GM18858 (cell line): ENCODE results near the gene TOP2A.

Source experiments
- ATAC-seq: cut with Tn5 transposase; IDR thresholded peaks from one replicate; pipeline ENCODE4 v1.9.1; 2021; ENCODE audit not compliant: unreplicated experiment

TOP2A gene

DNA sequence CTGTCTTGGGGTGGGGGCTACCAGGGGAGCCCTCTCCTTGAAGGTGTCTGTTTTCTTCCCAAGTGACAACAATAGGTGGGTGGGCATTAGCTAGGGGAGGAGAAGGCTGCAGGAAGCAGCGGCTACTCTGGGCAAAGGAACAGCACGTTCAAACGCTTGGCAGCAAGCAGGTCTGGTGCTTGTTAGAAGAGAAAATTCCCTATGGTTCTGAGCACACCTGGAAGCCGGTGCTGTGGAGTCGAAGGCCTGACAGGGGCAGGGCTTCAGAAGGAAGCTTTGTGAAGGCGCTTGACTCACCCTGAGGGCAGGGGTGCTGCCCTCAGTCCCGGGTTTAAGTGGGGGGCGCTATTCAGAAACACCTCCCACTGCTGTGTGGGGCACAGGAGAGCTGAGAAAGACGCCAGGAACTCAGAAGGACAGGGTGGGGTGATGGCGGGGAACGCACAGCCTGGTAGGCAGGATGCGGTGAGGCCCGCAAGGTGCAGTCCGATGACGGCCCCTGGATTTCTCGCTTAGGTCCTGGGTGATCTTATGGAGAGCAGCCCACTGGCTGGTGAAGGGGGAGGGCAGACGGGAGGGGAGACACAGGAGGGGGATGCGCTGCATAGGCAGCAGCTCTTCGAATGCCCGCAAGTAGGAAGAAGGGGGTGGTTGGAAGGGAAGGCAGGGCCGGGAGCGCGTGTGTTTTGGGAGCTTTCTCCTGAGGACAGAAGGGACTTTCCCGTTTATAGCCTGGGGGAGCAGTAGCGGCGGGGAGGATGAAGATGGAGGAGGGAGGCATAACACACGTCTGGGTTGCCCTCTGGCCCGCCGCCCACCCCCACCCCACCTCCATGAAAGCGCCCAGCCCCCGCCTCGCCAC is 56.4 kb downstream of the TOP2A start:
- no peak for ATAC-seq

DNA sequence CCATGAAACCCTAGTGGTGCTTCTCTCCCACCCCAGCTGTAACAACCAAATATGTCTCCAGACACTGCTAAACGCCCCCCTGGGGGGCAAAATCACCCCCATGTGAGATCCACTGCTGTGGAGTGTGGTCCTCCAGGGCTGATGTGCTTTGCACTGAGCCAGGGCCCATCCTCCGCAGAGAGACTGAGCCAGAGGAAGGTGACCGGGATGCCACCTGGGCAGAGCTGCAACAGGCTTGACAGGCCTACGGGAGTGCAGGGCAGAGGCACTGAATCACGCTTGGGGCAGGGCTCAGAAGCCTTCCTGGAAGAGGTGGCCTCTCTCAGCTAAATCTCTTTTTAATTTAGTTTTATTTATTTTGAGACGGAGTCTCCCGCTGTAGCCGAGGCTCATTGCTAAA is 57.6 kb downstream of the TOP2A start:
- no peak for ATAC-seq

DNA sequence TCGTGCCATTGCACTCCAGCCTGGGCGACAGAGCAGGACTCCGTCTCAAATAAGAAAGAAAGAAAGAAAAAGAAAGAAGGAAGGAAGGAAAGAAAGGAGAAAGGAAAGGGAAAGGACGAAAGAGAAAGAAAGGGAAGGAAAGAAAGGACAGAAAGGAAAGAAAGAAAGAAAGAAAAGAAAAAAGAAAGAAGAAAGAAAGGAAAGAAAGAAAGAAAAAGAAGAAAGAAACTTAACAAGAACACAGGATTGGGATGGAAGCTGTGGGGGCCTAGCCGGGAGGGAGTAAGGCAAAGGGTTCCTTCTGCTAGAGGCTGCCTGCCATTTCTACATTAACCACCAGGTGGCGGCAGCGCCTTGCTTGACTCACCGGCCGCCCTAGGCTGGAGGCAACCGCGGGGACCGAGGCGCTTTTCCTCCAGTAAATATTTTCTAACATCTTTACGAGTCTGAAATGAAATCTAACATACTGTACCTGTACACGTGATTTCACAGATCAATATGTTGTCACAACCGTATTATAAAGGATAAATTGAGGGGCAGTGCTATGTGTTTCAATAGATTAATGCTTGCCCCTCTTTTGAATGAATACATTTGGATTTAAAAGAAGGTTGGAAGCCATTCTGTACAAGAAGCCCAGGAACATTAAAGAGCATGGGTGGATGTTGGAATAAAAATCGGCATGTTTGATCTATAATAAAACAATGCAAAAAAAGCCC is 59.2 kb downstream of the TOP2A start:
- ATAC-seq = no peak

DNA sequence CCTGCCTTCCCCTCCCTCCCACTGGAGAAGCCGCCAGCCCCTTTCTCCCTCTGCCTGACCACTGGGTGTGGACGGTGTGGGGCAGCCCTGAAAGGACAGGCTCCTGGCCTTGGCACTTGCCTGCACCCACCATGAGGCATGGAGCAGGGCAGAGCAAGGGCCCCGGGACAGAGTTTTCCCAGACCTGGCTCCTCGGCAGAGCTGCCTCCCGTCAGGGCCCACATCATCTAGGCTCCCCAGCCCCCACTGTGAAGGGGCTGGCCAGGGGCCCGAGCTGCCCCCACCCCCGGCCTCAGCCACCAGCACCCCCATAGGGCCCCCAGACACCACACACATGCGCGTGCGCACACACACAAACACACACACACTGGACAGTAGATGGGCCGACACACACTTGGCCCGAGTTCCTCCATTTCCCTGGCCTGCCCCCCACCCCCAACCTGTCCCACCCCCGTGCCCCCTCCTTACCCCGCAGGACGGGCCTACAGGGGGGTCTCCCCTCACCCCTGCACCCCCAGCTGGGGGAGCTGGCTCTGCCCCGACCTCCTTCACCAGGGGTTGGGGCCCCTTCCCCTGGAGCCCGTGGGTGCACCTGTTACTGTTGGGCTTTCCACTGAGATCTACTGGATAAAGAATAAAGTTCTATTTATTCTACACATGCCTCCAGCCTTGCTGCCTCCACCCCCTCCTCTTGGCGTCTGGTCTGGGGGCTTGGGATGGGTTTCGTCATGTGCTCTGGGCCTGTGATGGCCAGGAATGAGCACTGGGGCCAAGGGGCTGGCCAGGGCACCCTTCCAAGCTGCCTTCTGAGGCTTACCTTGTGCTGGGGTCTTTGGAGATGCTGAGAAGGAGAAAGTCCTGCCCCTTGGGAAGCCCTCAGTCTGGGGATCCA is 60.5 kb downstream of the TOP2A start:
- no peak for ATAC-seq

DNA sequence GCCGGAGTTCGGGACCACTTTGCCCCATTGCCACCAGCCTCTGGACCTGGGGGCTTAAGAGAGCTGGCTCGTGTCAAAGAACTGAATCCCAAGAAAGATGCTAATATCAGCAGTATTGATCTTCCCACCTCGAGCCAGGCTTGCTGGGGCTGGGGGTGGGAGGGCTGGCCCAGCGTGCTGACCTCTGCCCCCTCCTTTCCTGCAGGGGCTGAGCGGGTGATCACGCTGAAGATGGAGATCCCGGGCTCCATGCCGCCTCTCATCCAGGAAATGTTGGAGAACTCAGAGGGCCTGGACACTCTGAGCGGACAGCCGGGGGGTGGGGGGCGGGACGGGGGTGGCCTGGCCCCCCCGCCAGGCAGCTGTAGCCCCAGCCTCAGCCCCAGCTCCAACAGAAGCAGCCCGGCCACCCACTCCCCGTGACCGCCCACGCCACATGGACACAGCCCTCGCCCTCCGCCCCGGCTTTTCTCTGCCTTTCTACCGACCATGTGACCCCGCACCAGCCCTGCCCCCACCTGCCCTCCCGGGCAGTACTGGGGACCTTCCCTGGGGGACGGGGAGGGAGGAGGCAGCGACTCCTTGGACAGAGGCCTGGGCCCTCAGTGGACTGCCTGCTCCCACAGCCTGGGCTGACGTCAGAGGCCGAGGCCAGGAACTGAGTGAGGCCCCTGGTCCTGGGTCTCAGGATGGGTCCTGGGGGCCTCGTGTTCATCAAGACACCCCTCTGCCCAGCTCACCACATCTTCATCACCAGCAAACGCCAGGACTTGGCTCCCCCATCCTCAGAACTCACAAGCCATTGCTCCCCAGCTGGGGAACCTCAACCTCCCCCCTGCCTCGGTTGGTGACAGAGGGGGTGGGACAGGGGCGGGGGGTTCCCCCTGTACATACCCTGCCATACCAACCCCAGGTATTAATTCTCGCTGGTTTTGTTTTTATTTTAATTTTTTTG is 61.6 kb downstream of the TOP2A start:
- no peak for ATAC-seq

DNA sequence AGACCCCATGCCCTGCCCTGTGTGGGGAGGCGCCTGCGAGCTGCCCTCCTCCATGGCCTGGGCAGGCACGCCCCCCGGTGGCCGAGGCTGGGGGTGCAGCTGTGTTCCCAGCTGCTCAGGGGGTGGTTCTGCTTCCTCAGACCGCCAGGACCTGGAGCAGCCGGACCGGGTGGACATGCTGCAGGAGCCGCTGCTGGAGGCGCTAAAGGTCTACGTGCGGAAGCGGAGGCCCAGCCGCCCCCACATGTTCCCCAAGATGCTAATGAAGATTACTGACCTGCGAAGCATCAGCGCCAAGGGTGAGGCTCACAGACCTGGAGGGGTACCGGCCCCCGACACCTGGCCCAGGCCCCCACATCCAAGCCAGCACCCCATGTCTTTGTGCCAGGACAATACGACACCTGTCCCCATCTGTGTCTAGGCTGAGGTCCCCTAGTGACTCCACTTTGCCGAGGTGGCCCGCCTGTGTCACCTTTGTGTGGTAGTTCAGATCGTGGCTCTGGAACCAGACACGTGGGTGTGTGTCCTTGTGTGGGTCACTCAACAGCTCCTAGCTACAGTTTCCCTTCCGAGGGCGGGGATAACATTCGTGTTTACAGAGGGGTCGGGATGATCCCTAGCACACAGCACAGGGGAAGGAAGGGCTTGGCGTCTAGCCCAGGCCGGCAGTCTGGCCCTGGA is 62.4 kb downstream of the TOP2A start:
- ATAC-seq = no peak

DNA sequence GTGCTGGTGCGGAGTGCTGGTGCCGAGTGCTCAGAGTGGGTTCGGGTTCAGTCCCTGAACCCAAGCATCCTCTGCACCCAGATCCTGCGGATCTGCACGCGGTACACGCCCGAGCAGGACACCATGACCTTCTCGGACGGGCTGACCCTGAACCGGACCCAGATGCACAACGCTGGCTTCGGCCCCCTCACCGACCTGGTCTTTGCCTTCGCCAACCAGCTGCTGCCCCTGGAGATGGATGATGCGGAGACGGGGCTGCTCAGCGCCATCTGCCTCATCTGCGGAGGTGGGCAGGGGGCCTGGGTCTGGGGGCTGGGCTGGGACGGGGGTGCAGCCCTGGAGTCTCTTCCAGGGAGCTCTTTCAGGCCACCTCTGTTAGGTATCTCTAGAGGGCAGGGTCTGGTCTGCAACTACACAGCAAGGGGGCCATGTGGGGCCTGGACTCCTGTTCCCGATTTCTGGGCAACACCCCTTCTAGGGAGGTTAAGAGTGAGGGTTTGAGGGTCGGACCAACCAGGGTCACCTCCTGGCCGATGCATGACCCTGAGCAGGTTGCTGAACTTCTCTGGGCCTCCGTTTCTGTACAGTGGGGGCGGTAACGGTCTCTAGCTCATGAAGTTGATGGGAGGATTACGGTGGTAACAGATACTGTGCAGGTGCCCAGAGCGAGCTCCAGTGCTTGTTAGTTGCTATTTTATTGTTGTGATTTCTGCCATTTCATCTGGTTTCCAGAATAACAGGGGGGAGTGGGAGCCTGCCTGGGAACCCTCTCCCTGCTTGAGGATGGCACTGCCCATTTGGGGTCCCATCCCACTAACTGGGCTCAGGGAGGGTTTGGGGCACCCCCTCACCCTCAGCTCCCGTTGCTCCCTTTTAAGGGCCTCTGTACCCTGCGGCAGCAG is 63.2 kb downstream of the TOP2A start:
- ATAC-seq = no peak

DNA sequence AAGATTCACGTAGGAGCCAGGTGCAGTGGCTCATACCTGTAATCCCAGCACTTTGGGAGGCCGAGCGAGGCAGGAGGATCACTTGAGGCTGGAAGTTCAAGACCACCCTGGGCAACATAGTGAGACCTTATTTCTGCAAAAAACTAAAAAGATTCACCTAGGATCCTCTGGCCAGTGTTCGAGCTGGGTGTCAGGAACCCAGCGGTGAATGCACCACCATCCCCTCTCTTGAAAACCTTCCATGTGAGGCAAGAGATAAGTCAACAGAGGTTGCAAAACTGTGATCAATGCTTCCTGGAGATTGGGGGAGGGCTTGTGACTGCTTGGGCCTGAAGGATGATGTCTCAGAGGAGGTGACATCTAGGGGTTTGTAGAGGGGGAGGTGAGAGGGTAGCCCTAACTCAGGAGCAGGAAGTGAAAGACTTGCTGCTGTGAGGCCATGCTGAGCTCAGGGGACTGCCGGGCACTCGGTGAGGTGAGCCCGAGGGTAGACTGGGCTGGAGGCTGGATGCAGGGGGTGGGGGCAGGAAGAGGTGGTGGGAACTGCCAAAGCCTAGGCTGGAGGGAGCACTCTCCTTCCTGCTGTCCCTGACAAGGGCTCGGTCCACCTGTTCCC is 64.8 kb downstream of the TOP2A start:
- ATAC-seq = no peak

DNA sequence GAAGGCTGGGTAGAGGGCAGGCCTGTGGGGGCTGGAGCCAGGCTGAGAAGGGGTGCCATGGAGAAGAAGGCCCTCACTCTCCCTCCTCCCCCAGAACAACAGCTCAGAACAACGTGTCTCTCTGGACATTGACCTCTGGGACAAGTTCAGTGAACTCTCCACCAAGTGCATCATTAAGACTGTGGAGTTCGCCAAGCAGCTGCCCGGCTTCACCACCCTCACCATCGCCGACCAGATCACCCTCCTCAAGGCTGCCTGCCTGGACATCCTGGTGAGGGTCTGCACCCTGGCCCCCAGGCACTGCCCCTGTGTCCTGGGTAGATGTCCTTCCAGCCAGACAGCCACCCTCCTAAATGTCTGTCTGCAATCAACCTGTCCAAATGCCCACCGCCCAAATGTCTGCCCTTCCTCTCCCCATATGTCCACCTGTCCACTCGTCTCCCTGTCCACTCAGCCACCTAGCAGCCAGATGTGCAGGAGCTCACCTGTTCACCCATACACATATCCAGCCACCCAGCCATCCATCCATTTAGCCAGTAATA is 65.4 kb downstream of the TOP2A start:
- no peak for ATAC-seq

DNA sequence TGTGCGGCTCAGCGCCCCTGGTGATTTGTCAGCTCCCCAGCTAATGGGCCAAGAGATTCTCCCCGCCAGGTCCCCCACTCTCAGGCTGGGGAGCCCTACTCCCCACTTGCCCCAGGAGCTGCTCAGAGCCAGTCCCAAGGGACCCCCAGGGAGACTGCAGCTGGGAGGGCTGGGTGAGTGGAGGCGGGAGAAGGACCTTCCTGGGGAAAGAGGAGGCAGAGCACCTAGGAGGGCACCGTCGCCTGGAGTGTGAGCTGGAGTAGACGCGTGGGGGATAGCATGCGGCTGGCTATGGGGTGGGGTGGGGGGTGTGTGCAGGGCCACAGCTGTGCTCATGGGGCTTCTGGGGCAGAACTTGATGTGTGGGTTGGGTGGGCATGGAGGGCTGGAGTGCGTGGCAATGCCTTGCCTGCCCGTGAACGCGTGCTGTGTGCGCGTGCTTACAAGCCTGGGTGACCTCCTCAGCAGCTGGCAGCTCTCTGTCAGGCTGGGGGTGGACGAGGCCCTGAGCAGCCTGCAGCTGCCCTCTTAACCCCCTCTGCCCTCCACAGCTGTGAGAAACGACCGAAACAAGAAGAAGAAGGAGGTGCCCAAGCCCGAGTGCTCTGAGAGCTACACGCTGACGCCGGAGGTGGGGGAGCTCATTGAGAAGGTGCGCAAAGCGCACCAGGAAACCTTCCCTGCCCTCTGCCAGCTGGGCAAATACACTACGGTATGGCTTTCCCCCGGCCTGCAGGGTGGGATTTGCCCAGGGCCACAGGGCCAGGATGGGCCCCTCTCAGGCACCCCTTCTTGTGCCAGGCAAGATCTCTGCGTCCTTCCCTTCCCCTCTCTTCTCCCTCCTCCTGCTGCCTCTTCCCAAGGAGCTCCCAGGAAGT is 66.1 kb downstream of the TOP2A start:
- no peak for ATAC-seq

DNA sequence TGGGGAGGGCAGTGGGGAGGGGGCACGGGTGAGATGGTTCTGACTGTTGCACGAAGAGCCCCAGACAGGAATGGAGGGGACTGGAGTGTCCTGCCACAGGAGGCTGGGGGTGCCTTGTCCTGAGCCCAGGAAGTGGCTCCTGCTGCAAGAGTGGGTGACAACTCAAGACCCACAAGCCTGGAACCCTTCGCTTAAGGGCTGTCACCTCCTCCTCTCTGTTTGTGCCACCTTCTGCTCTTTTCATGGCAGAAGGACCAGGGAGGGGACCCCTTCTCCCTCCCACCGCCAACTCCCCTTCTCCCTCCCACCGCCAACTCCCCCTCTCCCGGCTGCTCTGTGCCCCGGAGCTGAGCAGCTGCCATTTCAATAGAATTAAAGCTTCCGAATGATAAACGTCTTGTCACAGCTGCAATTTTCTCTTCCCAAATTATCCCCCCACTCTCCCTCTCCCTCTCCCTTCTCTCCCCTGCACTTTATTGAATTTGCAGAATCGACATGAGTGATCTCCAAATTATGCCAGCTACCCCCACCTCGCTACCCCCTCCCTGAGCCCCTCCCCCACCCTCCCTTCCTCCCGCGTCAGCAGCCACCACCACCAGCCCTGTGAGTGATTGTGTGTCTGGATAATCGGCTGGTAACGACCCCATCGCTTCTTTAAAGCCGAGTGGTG is 66.9 kb downstream of the TOP2A start:
- no peak for ATAC-seq

DNA sequence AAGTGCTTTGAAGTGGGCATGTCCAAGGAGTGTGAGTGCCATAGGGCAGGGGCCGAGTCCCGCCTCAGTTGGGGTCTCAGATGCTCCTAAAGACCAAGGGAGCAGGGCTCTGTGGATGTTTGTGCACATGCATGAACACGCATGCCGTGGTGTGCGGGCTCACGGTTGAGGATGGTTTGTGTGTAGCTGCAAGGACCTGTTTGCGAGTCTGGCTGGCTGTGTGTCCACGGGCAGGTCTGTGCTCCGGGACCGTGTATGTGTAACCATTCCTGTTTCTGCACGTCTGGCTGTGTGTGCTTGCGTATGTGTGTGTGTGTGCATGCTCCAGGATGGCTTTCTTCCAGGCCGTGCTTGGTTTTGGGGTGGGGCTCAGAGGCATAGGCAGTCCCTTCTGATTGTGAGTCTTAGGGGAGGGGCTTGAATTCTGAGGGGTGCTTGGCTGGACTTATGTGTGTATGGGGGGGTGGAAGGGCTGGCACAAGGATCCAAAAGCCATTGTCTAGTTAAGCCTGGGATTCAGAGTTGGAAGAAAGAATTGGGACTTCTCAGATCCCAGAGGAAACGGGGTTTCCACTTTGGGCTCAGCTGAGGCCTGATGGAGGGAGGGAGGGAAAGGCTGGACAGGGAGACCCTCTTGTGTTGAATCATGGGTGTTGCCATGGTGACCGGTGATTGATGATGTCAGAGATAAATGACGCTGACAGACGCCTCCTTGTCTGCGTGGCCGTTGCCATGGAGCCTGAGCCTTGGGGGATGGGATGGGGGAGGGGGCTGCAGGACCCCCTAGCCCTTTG is 67.6 kb downstream of the TOP2A start:
- ATAC-seq = no peak

DNA sequence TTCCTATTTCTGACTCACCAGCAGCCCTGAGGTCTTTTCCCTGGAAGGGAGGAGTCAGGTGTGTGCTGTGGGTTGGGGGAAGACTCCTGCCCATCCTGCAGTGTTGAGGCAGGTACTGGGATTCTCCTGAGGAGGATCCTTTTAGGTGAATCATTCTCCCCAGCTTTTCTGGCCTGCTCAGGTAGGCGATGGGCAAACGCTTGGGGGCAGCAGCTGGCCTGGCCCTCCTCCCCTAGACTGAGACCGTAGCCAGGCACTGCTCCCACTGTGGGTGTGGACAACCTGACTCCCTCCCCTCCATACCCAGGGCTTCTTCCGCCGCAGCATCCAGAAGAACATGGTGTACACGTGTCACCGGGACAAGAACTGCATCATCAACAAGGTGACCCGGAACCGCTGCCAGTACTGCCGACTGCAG is 68.2 kb downstream of the TOP2A start:
- ATAC-seq = no peak

DNA sequence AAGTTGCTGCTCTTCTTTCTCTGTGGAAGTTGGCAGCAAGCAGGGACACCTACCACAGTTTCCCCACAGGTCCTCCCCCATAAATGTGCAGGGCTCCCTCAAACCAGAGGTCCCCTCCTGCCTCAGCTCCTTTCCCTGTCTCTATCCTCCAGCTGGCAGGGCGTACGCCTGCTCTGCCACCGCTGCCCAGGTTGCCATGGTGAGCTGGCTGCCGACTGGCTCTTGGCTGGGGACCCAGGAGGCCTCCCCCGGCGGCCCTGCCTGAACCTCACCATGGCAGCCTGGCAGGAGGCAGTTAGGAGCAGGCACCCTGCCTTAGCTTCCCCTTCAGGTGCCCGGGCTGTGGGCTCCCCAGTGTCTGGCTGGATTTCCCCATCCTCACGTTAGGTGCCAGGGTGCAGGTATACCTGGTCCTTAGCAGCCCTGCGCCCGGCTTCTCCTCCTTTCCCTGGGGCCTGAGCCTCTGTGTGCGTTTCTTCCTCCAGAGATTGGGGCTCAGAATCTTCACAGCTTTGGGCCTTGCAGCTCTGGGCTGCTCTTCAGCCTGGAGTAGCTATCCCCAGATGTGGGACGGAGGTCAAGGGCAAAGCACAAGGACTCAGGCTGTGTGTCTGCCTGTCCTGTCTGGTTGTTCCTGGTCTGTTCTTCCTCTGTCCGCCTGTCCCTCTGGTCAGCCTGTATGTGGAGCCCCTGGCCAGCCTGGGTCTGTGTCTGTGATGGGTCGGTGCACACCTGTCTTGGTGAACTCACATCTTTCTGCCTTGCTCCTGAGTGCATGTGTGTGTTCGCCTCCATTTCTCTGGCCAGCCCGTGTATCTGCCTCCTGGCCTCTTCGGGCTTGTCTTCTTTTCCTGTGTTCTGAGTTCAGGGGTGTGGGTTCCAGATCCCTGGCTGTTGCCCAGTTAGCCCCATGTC is 68.9 kb downstream of the TOP2A start:
- no peak for ATAC-seq

DNA sequence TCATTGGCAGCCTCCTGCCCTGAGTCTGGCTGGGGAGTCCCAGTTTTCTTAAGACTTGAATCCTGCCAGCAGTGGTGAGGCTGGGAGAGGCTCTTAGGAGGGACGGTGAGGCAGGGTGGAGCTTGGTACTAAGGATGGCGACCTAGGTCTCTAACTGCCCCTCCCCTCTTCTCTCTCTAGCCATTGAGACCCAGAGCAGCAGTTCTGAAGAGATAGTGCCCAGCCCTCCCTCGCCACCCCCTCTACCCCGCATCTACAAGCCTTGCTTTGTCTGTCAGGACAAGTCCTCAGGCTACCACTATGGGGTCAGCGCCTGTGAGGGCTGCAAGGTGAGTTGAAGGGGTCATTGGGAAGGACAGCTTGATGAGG is 69.6 kb downstream of the TOP2A start:
- ATAC-seq = no peak
